ENCODE data around the gene ZWILCH. TPM values are rescaled to one million over a fixed set of nuclear protein-coding genes. Genes with fewer than 3 reads are reported as not detected.
"Not testable (repeated sequence)": the region's sequence is repeated elsewhere in the genome, so short reads cannot be mapped to it uniquely, and the experiment has no call there.

Gene ZWILCH
- total RNA-seq, 2 donors from 2014 or later: 6.1 to 11.4 TPM

- no peak overlapping the region for H3K4me3 ChIP-seq
- H3K36me3 ChIP-seq: no peaks in the 10 kb centered on the region
- no peak for TF ChIP-seq POLR2A (IDR thresholded peaks at IDR 0.05)
- TF ChIP-seq CTCF (IDR thresholded peaks at IDR 0.05): no peak
- no peak for TF ChIP-seq POLR2AphosphoS5 (IDR thresholded peaks at IDR 0.05)
- intact Hi-C loops (cut with DNase I): no loop called here
- no peaks in the 10 kb centered on the region for H3K9me3 ChIP-seq
- no peaks in the 10 kb centered on the region for H3K4me1 ChIP-seq (replicated peaks)
- WGBS: 67% methylated on average over 4 of the region's 4 CpGs
- H3K27me3 ChIP-seq (replicated peaks; ENCODE audit: insufficient read depth): no peaks in the 10 kb centered on the region
- no peak overlapping the region for H3K27ac ChIP-seq
- DNase-seq (ENCODE audit: low spot score): no peak
These were observed 42.5 kb upstream of the ZWILCH start for GRCh38 chr15:66462627-66463026.

DNA sequence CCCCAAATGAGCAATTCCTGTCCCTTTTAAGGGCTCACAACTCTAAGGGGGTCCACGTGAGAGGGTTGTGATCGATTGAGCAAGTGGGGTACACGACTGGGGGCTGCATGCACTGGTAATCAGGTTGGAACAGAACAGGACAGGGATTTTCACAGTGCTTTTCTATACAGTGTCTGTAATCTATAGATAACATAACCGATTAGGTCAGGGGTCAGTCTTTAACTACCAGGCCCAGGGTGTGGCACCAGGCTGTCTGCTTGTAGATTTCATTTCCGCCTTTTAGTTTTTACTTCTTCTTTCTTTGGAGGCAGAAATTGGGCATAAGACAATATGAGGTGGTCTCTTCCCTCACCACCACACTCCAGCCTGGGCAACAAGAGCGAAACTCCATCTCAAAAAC is 39.8 kb upstream of the ZWILCH start:
- H3K27me3 ChIP-seq (replicated peaks; ENCODE audit: insufficient read depth); H3K4me3 ChIP-seq; intact Hi-C loops (cut with DNase I); H3K4me1 ChIP-seq (replicated peaks); DNase-seq (ENCODE audit: low spot score); H3K27ac ChIP-seq; H3K36me3 ChIP-seq; H3K9me3 ChIP-seq: not testable (repeated sequence)
- WGBS: 93% methylated on average over 6 of the region's 6 CpGs

GRCh38 chr15:66467162-66468040 is 37.7 kb upstream of the ZWILCH start:
- H3K27me3 ChIP-seq (replicated peaks; ENCODE audit: insufficient read depth); H3K27ac ChIP-seq; H3K9me3 ChIP-seq; intact Hi-C loops (cut with DNase I); H3K4me1 ChIP-seq (replicated peaks); DNase-seq (ENCODE audit: low spot score); H3K4me3 ChIP-seq; H3K36me3 ChIP-seq: not testable (repeated sequence)
- 93% methylated on average over 11 of the region's 11 CpGs for WGBS

- H3K4me1 ChIP-seq (replicated peaks); H3K27ac ChIP-seq; H3K9me3 ChIP-seq; H3K27me3 ChIP-seq (replicated peaks; ENCODE audit: insufficient read depth); H3K4me3 ChIP-seq; H3K36me3 ChIP-seq; intact Hi-C loops (cut with DNase I); DNase-seq (ENCODE audit: low spot score): not testable (repeated sequence)
- WGBS: 86% methylated on average over 4 of the region's 4 CpGs
These were observed 34.3 kb upstream of the ZWILCH start for GRCh38 chr15:66470825-66471224.

- intact Hi-C loops (cut with DNase I): no loop called here
- no peak overlapping the region for H3K27ac ChIP-seq
These were observed 32.7 kb upstream of the ZWILCH start for GRCh38 chr15:66472176-66472999.

More at GRCh38 chr15:66472176-66472999, 32.7 kb upstream of the ZWILCH start:
- no peak for DNase-seq (ENCODE audit: low spot score)
- Histone ChIP-seq H3K4me1 (replicated peaks) (no peaks in the 10 kb centered on the region), H3K27me3 (replicated peaks; ENCODE audit: insufficient read depth) (no peaks in the 10 kb centered on the region), H3K4me3 (no peak overlapping the region), H3K36me3 (no peaks in the 10 kb centered on the region), H3K9me3 (no peaks in the 10 kb centered on the region)
- WGBS: 68% methylated on average over 8 of the region's 8 CpGs
- TF ChIP-seq CTCF (IDR thresholded peaks at IDR 0.05) (no peak), POLR2A (IDR thresholded peaks at IDR 0.05) (no peak)

All from prostate gland (tissue), 2 donors.